K562 (cell line): ENCODE measurements around the gene LRRC41. TPM values are rescaled to one million over a fixed set of nuclear protein-coding genes. Genes with fewer than 3 reads are reported as not detected.

Source experiments
- ATAC-seq: fragments of 200-7000 bp; cut with Tn5 transposase; 3 replicates; pipeline ENCODE4 v1.9.1; 2020; ENCODE audit warnings: moderate library complexity
- BruUV-seq: library from RNA; stranded (reverse); fragments of 400-500 nt; replicated peaks from 2 replicates; lab custom pipeline; 2021; lab: Mats Ljungman, UMichigan
- CTCF ChIA-PET: fragments of 300-600 bp; formaldehyde crosslinking; extraction: SDS; loops from one replicate; lab custom pipeline; 2021; ENCODE audit warnings: low intra/inter-chr PET ratio; lab: Yijun Ruan, JAX
- POLR2A ChIA-PET: fragments of 300-600, 350-650 bp; sonication (Branson Sonifier 250); formaldehyde crosslinking; extraction: SDS; loops from one replicate; lab custom pipeline; 2021; ENCODE audit warnings: antibody characterized with exemption, inconsistent platforms; lab: Yijun Ruan, JAX
- DNase-seq, 4 experiments: peaks; one replicate each; pipeline versions ENCODE4 v3.0.0 to v3.0.0-alpha.2; 2011 to 2018; ENCODE audit warnings: low spot score in 3 of 4, mixed read lengths in 3 of 4; ENCODE audit errors: extremely low read depth in 1 of 4
- FAIRE-seq: peaks from 2 replicates; lab custom pipeline; 2011; peaks lifted over from hg19 to GRCh38; lab: Jason Lieb, UNC
- H2AFZ ChIP-seq: 2 replicates; pipeline ENCODE4 v1.6.0; 2011; ENCODE audit warnings: low read depth, low read length, control low read depth, inconsistent platforms
- H3K27ac ChIP-seq: fragments of 200-600 bp; 3 replicates; pipeline ENCODE4 v1.8.0; 2011; ENCODE audit warnings: low read depth, mild to moderate bottlenecking, control low read depth, inconsistent platforms, low read length, moderate library complexity, mixed read lengths; ENCODE audit errors: extremely low read depth
- H3K27me3 ChIP-seq, 2 experiments: fragments of 300-600 bp in 1 of 2; 2 replicates in 1 of 2; 3 replicates in 1 of 2; pipeline versions ENCODE4 v1.6.0 to v1.8.0; 2011; ENCODE audit warnings: inconsistent platforms in 2 of 2, low read length in 2 of 2, mild to moderate bottlenecking in 1 of 2, mixed read lengths in 1 of 2, moderate library complexity in 1 of 2; ENCODE audit not compliant: control insufficient read depth in 2 of 2, insufficient read depth in 2 of 2
- H3K36me3 ChIP-seq: fragments of 300-600 bp; 3 replicates; pipeline ENCODE4 v1.8.0; 2011; ENCODE audit warnings: mild to moderate bottlenecking, low read length, inconsistent platforms; ENCODE audit not compliant: control insufficient read depth, insufficient read depth
- H3K4me1 ChIP-seq, 2 experiments: fragments of 200-600 bp in 1 of 2; replicated peaks in 1 of 2; 2 replicates in 1 of 2; 3 replicates in 1 of 2; pipeline versions ENCODE4 v1.5.1 to v1.8.0; 2011; ENCODE audit warnings: inconsistent platforms in 2 of 2, low read length in 2 of 2, mild to moderate bottlenecking in 1 of 2, mixed read lengths in 1 of 2, moderate library complexity in 1 of 2; ENCODE audit not compliant: control insufficient read depth in 2 of 2, insufficient read depth in 2 of 2
- H3K4me2 ChIP-seq: 2 replicates; pipeline ENCODE4 v1.6.1; 2011; ENCODE audit warnings: low read length, control low read depth, inconsistent platforms, mixed read lengths; ENCODE audit not compliant: insufficient read depth
- H3K4me3 ChIP-seq: fragments of 200-600 bp; sonication (generic), shearing (Covaris generic); 2 replicates; pipeline ENCODE4 v1.5.1; 2016; ENCODE audit warnings: control low read depth, inconsistent platforms
- H3K79me2 ChIP-seq: fragments of 200-600 bp; 3 replicates; pipeline ENCODE4 v1.8.0; 2011; ENCODE audit warnings: low read length, inconsistent platforms; ENCODE audit not compliant: control insufficient read depth, insufficient read depth
- H3K9ac ChIP-seq, 2 experiments: 2 replicates each; pipeline versions ENCODE4 v1.6.0 to v1.6.1; 2011; ENCODE audit warnings: low read depth in 2 of 2, low read length in 2 of 2, control low read depth in 1 of 2, inconsistent platforms in 1 of 2, mild to moderate bottlenecking in 1 of 2, mixed read lengths in 1 of 2; ENCODE audit not compliant: insufficient read depth in 1 of 2
- H3K9me1 ChIP-seq: one replicate; pipeline ENCODE4 v1.6.0; 2011; ENCODE audit warnings: inconsistent platforms, mild to moderate bottlenecking, low read length, moderate library complexity; ENCODE audit not compliant: control insufficient read depth, insufficient read depth
- H3K9me3 ChIP-seq: replicated peaks from 2 replicates; pipeline ENCODE4 v1.5.1; 2011; ENCODE audit warnings: low read depth, low read length, inconsistent platforms; ENCODE audit not compliant: control insufficient read depth, insufficient read depth
- H4K20me1 ChIP-seq: replicated peaks from 2 replicates; pipeline ENCODE4 v1.6.1; 2011; ENCODE audit warnings: low read length, inconsistent platforms, mixed read lengths; ENCODE audit not compliant: control insufficient read depth, insufficient read depth
- ETV1 ChIP-seq: fragments of 450-650 bp; conservative IDR thresholded peaks from 2 replicates; pipeline ENCODE4 v1.6.1; 2016; ENCODE audit warnings: missing genetic modification characterization, control low read depth, low read depth, missing compliant biosample characterization
- ILF3 ChIP-seq: fragments of 450-650 bp; IDR thresholded peaks from 2 replicates; pipeline ENCODE4 v1.6.1; 2018; ENCODE audit warnings: antibody characterized with exemption, mild to moderate bottlenecking, moderate library complexity, borderline replicate concordance
- MEF2A ChIP-seq: IDR thresholded peaks from 2 replicates; pipeline ENCODE4 v1.6.1; 2011; ENCODE audit warnings: low read depth, mild to moderate bottlenecking, low read length, moderate library complexity; ENCODE audit not compliant: control insufficient read depth
- NFE2 ChIP-seq: IDR thresholded peaks from 2 replicates; pipeline ENCODE4 v1.6.1; 2014; ENCODE audit warnings: antibody characterized with exemption, low read depth
- POLR2A ChIP-seq: fragments of 450-650 bp; conservative IDR thresholded peaks from 2 replicates; pipeline ENCODE4 v1.6.1; 2016
- POLR2AphosphoS2 ChIP-seq: IDR thresholded peaks from 2 replicates; pipeline ENCODE4 v1.6.1; 2012; ENCODE audit warnings: low read length, improper control_type of control experiment
- POLR2AphosphoS5 ChIP-seq: IDR thresholded peaks from 2 replicates; pipeline ENCODE4 v1.6.1; 2011; ENCODE audit warnings: mild to moderate bottlenecking, low read depth, low read length, moderate library complexity; ENCODE audit not compliant: control insufficient read depth, insufficient read depth
- POLR2G ChIP-seq: fragments of 200-400 bp; formaldehyde crosslinking; IDR thresholded peaks from 2 replicates; pipeline ENCODE4 v1.6.1; 2017; ENCODE audit warnings: low read depth, mild to moderate bottlenecking, antibody characterized with exemption, low read length, moderate library complexity
- POLR2H ChIP-seq: IDR thresholded peaks from 2 replicates; pipeline ENCODE4 v1.6.1; 2016; ENCODE audit warnings: missing genetic modification characterization, low read depth, mild to moderate bottlenecking, control low read depth, missing compliant biosample characterization, moderate library complexity
- RBM22 ChIP-seq: fragments of 200-400 bp; formaldehyde crosslinking; IDR thresholded peaks from 2 replicates; pipeline ENCODE4 v1.6.1; 2018; ENCODE audit warnings: low read length, low read depth; ENCODE audit not compliant: poor library complexity, severe bottlenecking
- RBM25 ChIP-seq: fragments of 200-400 bp; formaldehyde crosslinking; IDR thresholded peaks from 2 replicates; pipeline ENCODE4 v1.6.1; 2018; ENCODE audit warnings: low read length, low read depth, moderate library complexity; ENCODE audit not compliant: severe bottlenecking
- SUPT5H ChIP-seq: fragments of 450-650 bp; IDR thresholded peaks from 2 replicates; pipeline ENCODE4 v1.6.1; 2016
- ZNF239 ChIP-seq: fragments of 250-450 bp; sonication (Bioruptor Pico); IDR thresholded peaks from 2 replicates; pipeline ENCODE4 v1.4.0; 2020; ENCODE audit warnings: mild to moderate bottlenecking
- ZNF436 ChIP-seq: fragments of 250-450, 450-650 bp; sonication (Bioruptor Pico); formaldehyde crosslinking; IDR thresholded peaks from 2 replicates; pipeline ENCODE4 v1.7.0; 2020; ENCODE audit warnings: mild to moderate bottlenecking
- WGBS: fragments of 100-300 bp; shearing (Covaris generic); methylation state at CpG from one replicate; pipeline ENCODE4 v1.1.6; 2016; ENCODE audit warnings: low coverage, mixed read lengths; ENCODE audit not compliant: insufficient coverage; ENCODE audit errors: missing lambda C conversion rate; 5-methylcytosine and 5-hydroxymethylcytosine counted together
- in situ Hi-C: fragments of 300-500 bp; cut with MboI; formaldehyde crosslinking; loops from 4 replicates; pipeline ENCODE4 v1.15.0; 2018; ENCODE audit warnings: inconsistent platforms, mixed read lengths
- intact Hi-C: fragments of 100-400 bp; cut with micrococcal nuclease; formaldehyde crosslinking; loops from 2 replicates; pipeline ENCODE4 v1.14.2; 2022
- polyA plus RNA-seq, 8 experiments: library from polyadenylated mRNA; depleted of rRNA in 4 of 8; stranded (reverse) in 5 of 8; unstranded in 3 of 8; fragments of >200 nt; fragmentation: Nextera tagmentation in 2 of 8; fragmentation: Illumina TruSeq in 1 of 8; extraction: Ambion mirVana in 2 of 8; extraction: Trizol in 1 of 8; gene quantifications; 2 replicates each; pipeline versions ENCODE4 v1.2.1 to v1.2.3, GENCODE V29; 2011 to 2014; ENCODE audit warnings: inconsistent platforms in 1 of 8, missing spikeins in 1 of 8
- total RNA-seq, 7 experiments: library from RNA; depleted of rRNA in 6 of 7; stranded (reverse); fragments of >200 nt in 6 of 7; fragmentation: Illumina TruSeq in 2 of 7; extraction: Trizol in 2 of 7; gene quantifications; 2 replicates each; pipeline versions ENCODE4 v1.2.1 to v1.2.3, GENCODE V29; 2011 to 2021; ENCODE audit warnings: low replicate concordance in 1 of 7

The LRRC41 gene
- total and polyA plus RNA-seq, 9 of the 15 experiments (the other 6 are each of a cell fraction or from before 2014, with no cell fraction given) = 10.5 to 64.7 (median 44.2) TPM

- H3K4me1 ChIP-seq = no peaks in the 10 kb centered on the region; a peak in 2 of 5 replicates
- FAIRE-seq = no peak
- no peaks in the 10 kb centered on the region for H3K9me3 ChIP-seq
- peaks cover 3% of the 10 kb centered on the region; the same call in 2 of the 3 replicates for H3K79me2 ChIP-seq
- ATAC-seq = peak; percentile 3
- peaks cover 7% of the 10 kb centered on the region; the same call in 1 of the 2 replicates for H4K20me1 ChIP-seq
- H2AFZ ChIP-seq = no peak overlapping the region
- 59% methylated on average over 1 of the region's 1 CpG for WGBS
- CTCF ChIA-PET = no interaction called here
- POLR2A ChIA-PET = interaction anchor here (0.7 to 4.7 kb wide), 10 partner anchors 9 to 283 kb away, joined by 3 to 33 read pairs (median 8); partner anchors contain the start of genes LRRC41, NSUN4, RAD54L and UQCRH
- no peak overlapping the region for H3K27ac ChIP-seq
- no TSS peak for BruUV-seq
- in situ Hi-C loops = no loop called here
- H3K27me3 ChIP-seq = no peaks in the 10 kb centered on the region
- DNase-seq = peak in 1 of 4 experiments; percentile 0
- H3K4me2 ChIP-seq = no peak overlapping the region
- H3K4me3 ChIP-seq = no peak overlapping the region
- peaks cover 47% of the 10 kb centered on the region for H3K36me3 ChIP-seq
- no peak overlapping the region for H3K9ac ChIP-seq
- intact Hi-C loops = no loop called here
- 0 out of 2 replicates have a peak, but pooled peaks have one; percentile 33 for TF ChIP-seq ZNF436 (CRISPR knock-in tag)
- no peak for TF ChIP-seq POLR2H (tag)
- TF ChIP-seq POLR2AphosphoS5 = peak; percentile 45; the same call in 1 of the 2 replicates
- no peak for TF ChIP-seq MEF2A
- TF ChIP-seq ILF3 = peak; percentile 98
- peak; percentile 30 for TF ChIP-seq RBM25
- TF ChIP-seq POLR2G = 0 out of 2 replicates have a peak, but pooled peaks have one; percentile 48
- no peak for TF ChIP-seq NFE2
- peak; percentile 36 for TF ChIP-seq RBM22
- peak; percentile 48; the same call in 1 of the 2 replicates for TF ChIP-seq SUPT5H
- peak; percentile 84; the same call in 1 of the 2 replicates for TF ChIP-seq POLR2AphosphoS2
- TF ChIP-seq ETV1 = no peak
- TF ChIP-seq ZNF239 (CRISPR knock-in tag) = no peak
- peak; percentile 58; the same call in 1 of the 2 replicates for TF ChIP-seq POLR2A
- no peaks in the 10 kb centered on the region for H3K9me1 ChIP-seq
Observed at GRCh38 chr1:46317323-46317722, 13.9 kb upstream of the LRRC41 start.
